ENCODE data around the gene ADAMTS4. TPM values are rescaled to one million over a fixed set of nuclear protein-coding genes. Genes with fewer than 3 reads are reported as not detected.

ADAMTS4 gene
- total RNA-seq, 1 donor from 2014 or later, result 0.33 TPM

DNA sequence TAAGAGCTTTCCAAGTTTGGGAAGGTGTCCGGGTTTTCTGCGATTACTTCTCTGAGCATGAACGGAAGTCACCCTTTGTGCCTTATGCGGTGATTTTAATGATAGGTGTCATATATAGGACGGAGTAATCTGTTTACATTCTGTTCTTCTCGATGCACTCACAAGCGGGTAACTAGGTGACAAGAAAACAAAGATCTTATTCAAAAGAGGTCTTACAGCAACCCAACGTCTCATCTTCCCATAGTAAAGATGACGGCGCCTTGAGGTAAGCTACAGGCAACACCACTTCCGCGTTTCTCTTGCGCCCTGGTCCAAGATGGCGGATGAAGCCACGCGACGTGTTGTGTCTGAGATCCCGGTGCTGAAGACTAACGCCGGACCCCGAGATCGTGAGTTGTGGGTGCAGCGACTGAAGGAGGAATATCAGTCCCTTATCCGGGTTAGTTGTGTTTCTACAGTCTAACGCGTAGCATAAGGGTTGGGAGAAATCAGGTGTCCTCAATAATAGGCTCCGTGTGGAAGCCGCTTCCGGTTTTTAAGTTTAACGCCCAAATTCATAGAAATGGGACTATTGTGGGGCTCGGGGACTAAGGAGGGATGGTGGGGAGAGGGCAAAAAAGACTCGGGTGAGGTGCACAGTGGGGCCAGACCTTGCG is 45.0 kb downstream of the ADAMTS4 start, which contains the start of gene UFC1:
Gene UFC1, plus strand, starts transcription at position 297 of the 656 bp plus-strand sequence. Its CDS starts 20 bp downstream, at position 317.
- peak; percentile 95 for DNase-seq
- peak within 1 kb of the TSS; percentile 100 for H3K27ac Mint-ChIP-seq
- intact Hi-C loops (cut with micrococcal nuclease), result loop anchor here (1.0 to 5.0 kb wide), 4 partner anchors 12 to 86 kb away; partner anchors contain the start of genes DEDD, NIT1, PFDN2 and PPOX
- peaks cover 19% of the 10 kb centered on the region for H3K36me3 Mint-ChIP-seq (ENCODE audit: low read depth)
- H3K4me1 Mint-ChIP-seq, result peaks cover 22% of the 10 kb centered on the region
- H3K27me3 Mint-ChIP-seq, result no peaks in the 10 kb centered on the region
- peak within 1 kb of the TSS; percentile 97 for H3K4me3 Mint-ChIP-seq
- H3K9me3 Mint-ChIP-seq, result no peaks in the 10 kb centered on the region

DNA sequence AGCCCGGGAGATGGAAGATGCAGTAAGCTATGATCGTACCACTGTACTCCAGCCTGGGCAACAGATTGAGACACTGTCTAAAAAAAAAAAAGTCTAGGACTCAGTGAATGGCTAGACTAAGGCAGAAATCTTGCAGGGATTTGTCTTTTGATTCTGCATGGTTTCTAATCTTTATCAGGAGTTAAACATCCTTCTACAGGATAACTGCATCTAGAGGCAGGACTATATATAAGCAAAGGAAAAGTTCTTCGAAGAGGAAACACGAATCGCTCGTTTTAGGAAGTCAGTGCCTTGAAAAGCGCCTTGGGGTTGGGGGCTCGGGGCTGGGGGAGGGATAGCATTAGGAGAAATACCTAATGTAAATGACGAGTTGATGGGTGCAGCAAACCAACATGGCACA is 45.7 kb downstream of the ADAMTS4 start:
- no peaks in the 10 kb centered on the region for H3K9me3 Mint-ChIP-seq
- H3K27me3 Mint-ChIP-seq, result no peaks in the 10 kb centered on the region
- H3K27ac Mint-ChIP-seq, result peak overlapping the region; percentile 100
- H3K4me1 Mint-ChIP-seq, result peaks cover 16% of the 10 kb centered on the region
- intact Hi-C loops (cut with micrococcal nuclease), result loop anchor here (1.0 to 5.0 kb wide), 4 partner anchors 13 to 85 kb away; partner anchors contain the start of genes DEDD, NIT1, PFDN2 and PPOX
- peaks cover 15% of the 10 kb centered on the region for H3K36me3 Mint-ChIP-seq (ENCODE audit: low read depth)
- no peak for DNase-seq
- H3K4me3 Mint-ChIP-seq, result peak overlapping the region; percentile 97

DNA sequence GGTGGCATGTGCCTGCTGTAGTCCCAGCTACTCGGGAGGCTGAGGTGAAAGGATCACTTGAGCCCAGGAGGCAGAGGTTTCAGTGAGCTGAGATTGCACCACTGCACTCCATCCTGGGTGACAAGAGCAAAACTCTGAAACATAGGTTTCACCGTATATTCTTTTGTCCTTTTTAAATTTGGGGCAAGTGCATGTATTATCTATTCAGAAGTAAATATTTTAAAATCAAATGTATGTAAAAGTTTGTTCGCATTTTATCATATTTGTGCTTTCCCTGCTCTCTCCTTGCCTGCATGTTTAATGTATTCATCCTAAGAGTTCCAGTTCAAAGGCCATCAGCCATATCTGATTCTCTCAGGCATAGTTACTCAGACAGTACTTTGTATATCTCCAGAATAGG is 53.0 kb downstream of the ADAMTS4 start:
- DNase-seq, result no peak
- Mint-ChIP-seq H3K27ac (no peak overlapping the region), H3K36me3 (ENCODE audit: low read depth) (no peaks in the 10 kb centered on the region), H3K9me3 (no peaks in the 10 kb centered on the region), H3K4me1 (no peaks in the 10 kb centered on the region), H3K27me3 (no peaks in the 10 kb centered on the region), H3K4me3 (no peak overlapping the region)
- intact Hi-C loops (cut with micrococcal nuclease), result no loop called here

DNA sequence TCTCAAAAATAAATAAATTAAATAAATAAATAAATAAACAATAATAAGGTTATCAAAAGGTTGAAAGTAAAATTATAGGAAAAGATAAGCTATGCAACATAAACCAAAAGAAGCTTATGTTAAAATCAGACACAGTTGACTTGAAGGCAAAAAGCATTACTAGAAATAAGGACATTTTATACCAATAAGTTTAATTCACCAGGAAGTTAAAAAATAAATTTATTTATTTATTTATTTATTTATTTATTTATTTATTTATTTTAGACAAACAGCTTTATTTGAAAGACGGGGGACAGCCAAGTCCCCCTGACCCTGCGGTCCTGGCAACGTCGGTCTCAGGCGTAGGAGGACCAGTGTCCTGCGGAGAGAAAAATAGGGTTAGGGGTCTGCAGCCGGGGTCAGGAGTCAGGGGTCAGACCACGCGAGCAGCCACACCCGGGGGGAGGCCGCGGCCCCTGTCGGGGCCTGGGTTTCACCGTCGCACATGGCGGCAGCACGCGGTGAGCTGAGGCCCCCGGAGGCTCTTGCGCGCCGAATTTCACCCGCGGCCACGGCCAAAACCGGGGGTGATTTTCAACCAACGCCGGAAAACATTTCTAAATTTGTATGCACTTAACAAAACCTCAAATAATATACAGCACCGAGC is 58.0 kb downstream of the ADAMTS4 start:
- Mint-ChIP-seq H3K9me3 (no peaks in the 10 kb centered on the region), H3K27ac (no peak overlapping the region), H3K4me1 (peaks cover 5% of the 10 kb centered on the region), H3K4me3 (no peak overlapping the region), H3K36me3 (ENCODE audit: low read depth) (peaks cover 3% of the 10 kb centered on the region), H3K27me3 (no peaks in the 10 kb centered on the region)
- no peak for DNase-seq
- intact Hi-C loops (cut with micrococcal nuclease), result no loop called here

DNA sequence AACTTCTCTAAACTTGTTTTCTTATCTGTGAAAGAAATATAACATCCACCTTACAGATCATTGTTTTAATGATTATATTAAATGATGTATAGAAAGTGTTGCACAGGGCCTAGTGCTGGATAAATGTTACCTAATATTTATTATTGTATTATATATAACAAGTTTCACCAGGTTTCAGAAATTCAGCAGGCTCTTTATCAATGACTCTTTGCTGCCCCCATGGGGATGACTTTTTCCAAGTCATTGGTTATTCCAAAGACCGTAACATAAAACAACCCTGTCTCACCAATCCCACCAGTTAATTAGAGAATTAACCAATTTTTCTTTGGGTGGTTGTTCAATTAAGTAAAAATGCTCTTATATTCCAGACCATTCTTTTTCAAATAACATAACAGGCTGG is 59.1 kb downstream of the ADAMTS4 start:
- peak; percentile 84 for DNase-seq
- Mint-ChIP-seq H3K4me1 (peaks cover 9% of the 10 kb centered on the region), H3K27me3 (no peaks in the 10 kb centered on the region), H3K36me3 (ENCODE audit: low read depth) (peaks cover 7% of the 10 kb centered on the region), H3K4me3 (no peak overlapping the region), H3K27ac (no peak overlapping the region), H3K9me3 (no peaks in the 10 kb centered on the region)
- intact Hi-C loops (cut with micrococcal nuclease), result no loop called here

DNA sequence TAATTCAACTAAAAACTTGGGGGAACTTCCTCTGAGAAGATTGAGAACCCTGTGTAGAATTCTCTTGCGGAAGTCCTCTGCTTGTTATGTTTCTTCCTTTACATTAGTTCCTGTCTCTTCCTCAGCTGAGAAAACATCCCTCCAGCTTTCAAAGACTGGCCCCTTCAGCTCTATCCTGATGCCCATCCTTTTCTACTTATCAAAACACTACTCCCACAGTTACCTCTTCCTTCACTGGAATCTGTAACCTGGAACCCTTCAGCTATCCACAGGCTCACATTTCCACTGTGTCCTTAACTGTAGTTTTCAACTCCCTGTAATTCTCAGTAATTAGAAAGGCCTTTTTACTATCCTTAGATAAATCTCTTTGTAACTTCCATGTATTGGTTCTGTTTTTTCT is 60.4 kb downstream of the ADAMTS4 start:
- intact Hi-C loops (cut with micrococcal nuclease), result no loop called here
- Mint-ChIP-seq H3K27me3 (no peaks in the 10 kb centered on the region), H3K4me1 (peaks cover 9% of the 10 kb centered on the region), H3K27ac (peak overlapping the region; percentile 19), H3K9me3 (no peaks in the 10 kb centered on the region), H3K4me3 (no peak overlapping the region), H3K36me3 (ENCODE audit: low read depth) (peaks cover 7% of the 10 kb centered on the region)
- DNase-seq, result no peak

DNA sequence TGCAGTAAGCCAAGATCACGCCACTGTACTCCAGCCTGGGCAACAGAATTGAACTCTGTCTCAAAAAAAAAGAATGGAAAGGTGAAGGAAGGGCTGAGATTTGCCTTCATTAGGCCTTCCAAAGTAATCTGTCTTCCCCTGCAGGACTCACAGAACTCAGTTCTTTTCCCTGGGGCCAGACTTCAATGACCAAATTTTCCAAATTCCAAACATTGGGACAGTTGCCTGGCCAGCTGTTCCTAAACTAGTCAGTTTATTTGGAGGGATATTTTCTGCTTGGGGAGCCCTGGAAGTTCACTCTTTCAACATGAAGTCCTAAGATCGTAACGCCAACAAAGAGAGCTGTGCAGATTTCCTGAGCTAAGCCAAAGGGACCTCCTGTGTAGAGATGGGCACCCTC is 61.0 kb downstream of the ADAMTS4 start:
- H3K27ac Mint-ChIP-seq, result no peak overlapping the region

More for the DNA sequence above, 61.0 kb downstream of the ADAMTS4 start:
- DNase-seq, result no peak
- Mint-ChIP-seq H3K4me1 (peaks cover 9% of the 10 kb centered on the region), H3K4me3 (no peak overlapping the region), H3K27me3 (no peaks in the 10 kb centered on the region), H3K9me3 (no peaks in the 10 kb centered on the region), H3K36me3 (ENCODE audit: low read depth) (peaks cover 7% of the 10 kb centered on the region)
- intact Hi-C loops (cut with micrococcal nuclease), result no loop called here

Other genes with a start within 250 kb of the ADAMTS4 start
- not detected in 2 replicates for gene ITLN2, start 244.2 kb downstream of the ADAMTS4 start, total RNA-seq
- 9.1 and 21.4 TPM in 2 replicates for gene F11R, start 177.9 kb downstream of the ADAMTS4 start, total RNA-seq
- gene TSTD1, start 160.1 kb downstream of the ADAMTS4 start, total RNA-seq, result 41.7 and 49.7 TPM in 2 replicates
- gene USF1, start 153.1 kb downstream of the ADAMTS4 start, total RNA-seq, result 46.5 and 48.6 TPM in 2 replicates
- 134 and 139 TPM in 2 replicates for gene ARHGAP30, start 129.2 kb downstream of the ADAMTS4 start, total RNA-seq
- gene NECTIN4, start 109.5 kb downstream of the ADAMTS4 start, total RNA-seq, result 0.05 TPM in 1 of 2 replicates, not detected in the other
- gene KLHDC9, start 100.7 kb downstream of the ADAMTS4 start, total RNA-seq, result not detected in 2 replicates
- 173 and 178 TPM in 2 replicates for gene PFDN2, start 81.0 kb downstream of the ADAMTS4 start, total RNA-seq
- 46.7 and 48.2 TPM in 2 replicates for gene NIT1, start 80.9 kb downstream of the ADAMTS4 start, total RNA-seq
- gene DEDD, start 66.4 kb downstream of the ADAMTS4 start, total RNA-seq, result 45.7 and 46.2 TPM in 2 replicates
- 84.2 and 86.6 TPM in 2 replicates for gene UFC1, start 45.1 kb downstream of the ADAMTS4 start, total RNA-seq
- 32.7 and 34.7 TPM in 2 replicates for gene USP21, start 39.6 kb downstream of the ADAMTS4 start, total RNA-seq
- 28.6 and 31.1 TPM in 2 replicates for gene PPOX, start 32.6 kb downstream of the ADAMTS4 start, total RNA-seq
- gene B4GALT3, start 21.5 kb downstream of the ADAMTS4 start, total RNA-seq, result 65.1 and 69.9 TPM in 2 replicates
- gene NDUFS2, start 3.3 kb upstream of the ADAMTS4 start, total RNA-seq, result 88.4 and 89.6 TPM in 2 replicates
- 0.63 TPM in 1 of 2 replicates, not detected in the other for gene FCER1G, start 16.2 kb upstream of the ADAMTS4 start, total RNA-seq
- not detected in 2 replicates for gene APOA2, start 24.6 kb upstream of the ADAMTS4 start, total RNA-seq
- 25.6 and 28.4 TPM in 2 replicates for gene TOMM40L, start 27.0 kb upstream of the ADAMTS4 start, total RNA-seq
- not detected in 2 replicates for gene NR1I3, start 39.1 kb upstream of the ADAMTS4 start, total RNA-seq
- gene PCP4L1, start 59.7 kb upstream of the ADAMTS4 start, total RNA-seq, result 0.14 TPM in 1 of 2 replicates, not detected in the other
- 2.8 and 3.0 TPM in 2 replicates for gene MPZ, start 110.9 kb upstream of the ADAMTS4 start, total RNA-seq
- gene SDHC, start 115.3 kb upstream of the ADAMTS4 start, total RNA-seq, result 174 and 182 TPM in 2 replicates
- not detected in 2 replicates for gene CFAP126, start 168.8 kb upstream of the ADAMTS4 start, total RNA-seq